Upper lobe of left lung (tissue), 4 donors: ENCODE results near the gene SCGB1D1.

Source experiments
- EP300 ChIP-seq, 4 donors: sonication (generic); formaldehyde crosslinking; IDR thresholded peaks; one replicate each; pipeline ENCODE4 v1.5.1; 2017; ENCODE audit warnings: antibody characterized with exemption in 4 of 4, control low read depth in 2 of 4
- POLR2A ChIP-seq, 4 donors: fragments of 450-650 bp; IDR thresholded peaks; one replicate each; pipeline ENCODE4 v1.5.1; 2016 to 2017; ENCODE audit warnings: antibody characterized with exemption in 4 of 4, mild to moderate bottlenecking in 2 of 4
- POLR2AphosphoS5 ChIP-seq, 2 donors: sonication (generic); formaldehyde crosslinking; IDR thresholded peaks; one replicate each; pipeline ENCODE4 v1.5.1; 2017; ENCODE audit warnings: antibody characterized with exemption in 2 of 2
- TF ChIP-seq, protein P1 (sequence below), 6 experiments: fragments of 450-650 bp in 4 of 6; fragments of 200-600 bp in 2 of 6; sonication (generic) in 2 of 6; IDR thresholded peaks; one replicate each; pipeline ENCODE4 v1.5.1; 2016 to 2019; ENCODE audit warnings: antibody characterized with exemption in 6 of 6

DNA sequence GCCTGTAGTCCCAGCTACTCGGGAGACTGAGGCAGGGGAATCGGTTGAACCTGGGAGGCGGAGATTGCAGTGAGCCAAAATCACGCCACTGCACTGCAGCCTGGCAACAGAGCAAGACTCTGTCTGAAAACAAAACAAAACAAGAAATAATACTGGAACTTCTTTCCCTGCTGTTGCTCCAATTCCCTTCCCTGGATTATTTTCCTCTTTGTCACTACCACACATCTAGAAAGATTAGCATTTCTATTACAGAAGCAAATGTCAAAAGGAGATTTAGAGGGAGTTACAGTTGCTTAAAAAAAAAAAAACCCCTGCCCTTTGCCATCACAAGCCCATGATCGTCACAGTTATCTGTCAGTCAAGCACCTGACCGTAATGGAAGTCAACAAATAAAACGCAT, 17.7 kb upstream of the SCGB1D1 start:
- TF ChIP-seq, protein P1, sequence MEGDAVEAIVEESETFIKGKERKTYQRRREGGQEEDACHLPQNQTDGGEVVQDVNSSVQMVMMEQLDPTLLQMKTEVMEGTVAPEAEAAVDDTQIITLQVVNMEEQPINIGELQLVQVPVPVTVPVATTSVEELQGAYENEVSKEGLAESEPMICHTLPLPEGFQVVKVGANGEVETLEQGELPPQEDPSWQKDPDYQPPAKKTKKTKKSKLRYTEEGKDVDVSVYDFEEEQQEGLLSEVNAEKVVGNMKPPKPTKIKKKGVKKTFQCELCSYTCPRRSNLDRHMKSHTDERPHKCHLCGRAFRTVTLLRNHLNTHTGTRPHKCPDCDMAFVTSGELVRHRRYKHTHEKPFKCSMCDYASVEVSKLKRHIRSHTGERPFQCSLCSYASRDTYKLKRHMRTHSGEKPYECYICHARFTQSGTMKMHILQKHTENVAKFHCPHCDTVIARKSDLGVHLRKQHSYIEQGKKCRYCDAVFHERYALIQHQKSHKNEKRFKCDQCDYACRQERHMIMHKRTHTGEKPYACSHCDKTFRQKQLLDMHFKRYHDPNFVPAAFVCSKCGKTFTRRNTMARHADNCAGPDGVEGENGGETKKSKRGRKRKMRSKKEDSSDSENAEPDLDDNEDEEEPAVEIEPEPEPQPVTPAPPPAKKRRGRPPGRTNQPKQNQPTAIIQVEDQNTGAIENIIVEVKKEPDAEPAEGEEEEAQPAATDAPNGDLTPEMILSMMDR (IDR thresholded peaks at IDR 0.05): no peak
- TF ChIP-seq POLR2A (IDR thresholded peaks at IDR 0.05) (no peak), POLR2AphosphoS5 (IDR thresholded peaks at IDR 0.05) (no peak), EP300 (IDR thresholded peaks at IDR 0.05) (no peak)
